Breast epithelium (tissue), 4 donors: Measurements from ENCODE around the gene STXBP2. TPM values are rescaled to one million over a fixed set of nuclear protein-coding genes. Genes with fewer than 3 reads are reported as not detected.

ENCODE experiments used
- DNase-seq, 2 donors: peaks; one replicate each; pipeline ENCODE4 v3.0.0-alpha.2; 2019; ENCODE audit warnings: low spot score in 2 of 2
- H3K27ac ChIP-seq, 2 donors: fragments of 200-600 bp; sonication (generic) in 1 of 2; one replicate each; pipeline ENCODE4 v1.5.1; 2016 to 2019; ENCODE audit warnings: mild to moderate bottlenecking in 1 of 2
- H3K27me3 ChIP-seq, 2 donors: fragments of 200-600 bp; sonication (generic) in 1 of 2; one replicate each; pipeline versions ENCODE4 v1.5.1 to v1.6.0; 2017 to 2019; ENCODE audit warnings: control low read depth in 1 of 2, mild to moderate bottlenecking in 1 of 2
- H3K36me3 ChIP-seq: fragments of 200-600 bp; one replicate; pipeline ENCODE4 v1.5.1; 2019
- H3K4me1 ChIP-seq, 2 donors: fragments of 200-600 bp; sonication (generic); one replicate each; pipeline ENCODE4 v1.5.1; 2016 to 2019; ENCODE audit warnings: control low read depth in 1 of 2
- H3K4me3 ChIP-seq, 3 donors: fragments of 200-600 bp; sonication (generic); 1 replicate in 2 of 3; 2 replicates in 1 of 3; pipeline ENCODE4 v1.5.1; 2016 to 2019; ENCODE audit warnings: mild to moderate bottlenecking in 3 of 3, moderate library complexity in 2 of 3
- H3K9me3 ChIP-seq, 2 donors: fragments of 200-600 bp; sonication (generic) in 1 of 2; one replicate each; pipeline ENCODE4 v1.5.1; 2016 to 2019; ENCODE audit warnings: control low read depth in 1 of 2
- POLR2A ChIP-seq: fragments of 450-650 bp; IDR thresholded peaks from one replicate; pipeline ENCODE4 v1.6.1; 2016; ENCODE audit warnings: antibody characterized with exemption, mild to moderate bottlenecking, moderate library complexity
- POLR2AphosphoS5 ChIP-seq, 3 donors: sonication (generic); formaldehyde crosslinking; IDR thresholded peaks; one replicate each; pipeline ENCODE4 v1.6.1; 2017; ENCODE audit warnings: antibody characterized with exemption in 3 of 3
- intact Hi-C: fragments of 100-400 bp; cut with DNase I; formaldehyde crosslinking; loops from one replicate; pipeline ENCODE4 v1.15.1; 2023; ENCODE audit warnings: low total_unique reads
- total RNA-seq, 3 donors: library from RNA; depleted of rRNA; stranded (reverse); fragments of >200 nt; gene quantifications; one replicate each; pipeline ENCODE4 v1.1.0, GENCODE V29; 2016
- TF ChIP-seq, protein P1 (sequence below), 3 donors: fragments of 450-650 bp; IDR thresholded peaks; one replicate each; pipeline ENCODE4 v1.5.1; 2016 to 2017; ENCODE audit warnings: antibody characterized with exemption in 3 of 3, mild to moderate bottlenecking in 3 of 3, moderate library complexity in 3 of 3

The STXBP2 gene
- total RNA-seq, 3 donors from 2014 or later, result 15.4 to 55.3 (median 37.0) TPM

DNA sequence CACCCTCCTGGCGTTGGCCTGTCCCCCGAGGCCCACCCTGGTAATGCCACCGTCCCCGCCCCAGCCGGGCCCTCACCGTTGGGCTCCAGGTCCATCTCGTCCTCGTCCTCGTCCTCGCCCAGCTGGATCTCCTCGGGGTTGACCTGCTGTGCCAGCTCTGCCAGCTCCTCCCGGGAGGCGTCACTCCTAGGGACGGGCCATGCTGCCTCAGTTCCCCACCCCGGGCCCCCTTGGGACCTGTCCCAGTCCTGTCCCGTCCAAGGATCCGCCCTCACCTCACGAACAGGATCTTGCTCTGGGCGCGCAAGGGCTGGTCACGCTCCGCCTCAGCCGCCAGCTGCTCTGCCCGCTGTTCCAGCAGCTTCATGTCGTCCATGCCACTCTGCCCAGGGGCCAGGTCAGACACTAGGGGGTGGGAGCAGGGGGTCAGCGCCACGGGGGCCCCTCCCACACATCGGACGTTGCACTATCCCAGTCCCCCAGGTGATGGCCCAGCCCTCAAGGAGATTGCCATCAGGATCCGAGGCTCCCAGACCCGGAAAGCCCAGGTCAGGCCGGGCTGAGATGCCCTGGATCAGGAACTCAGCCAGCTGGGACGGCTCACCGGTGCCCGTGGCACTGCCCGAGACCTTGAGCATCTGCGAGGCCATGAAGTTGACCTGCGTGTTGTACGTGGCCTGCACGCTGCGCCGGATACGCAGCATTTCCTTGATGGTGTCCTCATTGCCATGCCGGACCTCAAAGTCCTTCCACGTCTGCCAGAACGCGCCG, 17.1 kb upstream of the STXBP2 start:
- Histone ChIP-seq H3K36me3 (peaks cover 8% of the 10 kb centered on the region), H3K27me3 (no peaks in the 10 kb centered on the region), H3K9me3 (no peaks in the 10 kb centered on the region), H3K27ac (peak overlapping the region; percentile 90 to 94), H3K4me3 (peak overlapping the region in 2 of 3 donors; percentile 12 to 22), H3K4me1 (peaks cover 0 to 14% of the 10 kb centered on the region in 2 donors)
- peak; percentile 80 to 89 for DNase-seq
- intact Hi-C loops, result no loop called here
- TF ChIP-seq, protein P1, sequence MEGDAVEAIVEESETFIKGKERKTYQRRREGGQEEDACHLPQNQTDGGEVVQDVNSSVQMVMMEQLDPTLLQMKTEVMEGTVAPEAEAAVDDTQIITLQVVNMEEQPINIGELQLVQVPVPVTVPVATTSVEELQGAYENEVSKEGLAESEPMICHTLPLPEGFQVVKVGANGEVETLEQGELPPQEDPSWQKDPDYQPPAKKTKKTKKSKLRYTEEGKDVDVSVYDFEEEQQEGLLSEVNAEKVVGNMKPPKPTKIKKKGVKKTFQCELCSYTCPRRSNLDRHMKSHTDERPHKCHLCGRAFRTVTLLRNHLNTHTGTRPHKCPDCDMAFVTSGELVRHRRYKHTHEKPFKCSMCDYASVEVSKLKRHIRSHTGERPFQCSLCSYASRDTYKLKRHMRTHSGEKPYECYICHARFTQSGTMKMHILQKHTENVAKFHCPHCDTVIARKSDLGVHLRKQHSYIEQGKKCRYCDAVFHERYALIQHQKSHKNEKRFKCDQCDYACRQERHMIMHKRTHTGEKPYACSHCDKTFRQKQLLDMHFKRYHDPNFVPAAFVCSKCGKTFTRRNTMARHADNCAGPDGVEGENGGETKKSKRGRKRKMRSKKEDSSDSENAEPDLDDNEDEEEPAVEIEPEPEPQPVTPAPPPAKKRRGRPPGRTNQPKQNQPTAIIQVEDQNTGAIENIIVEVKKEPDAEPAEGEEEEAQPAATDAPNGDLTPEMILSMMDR (IDR thresholded peaks at IDR 0.05), result peak in 1 of 3 donors; percentile 21
- TF ChIP-seq POLR2AphosphoS5 (IDR thresholded peaks at IDR 0.05) (no peak), POLR2A (no peak)

DNA sequence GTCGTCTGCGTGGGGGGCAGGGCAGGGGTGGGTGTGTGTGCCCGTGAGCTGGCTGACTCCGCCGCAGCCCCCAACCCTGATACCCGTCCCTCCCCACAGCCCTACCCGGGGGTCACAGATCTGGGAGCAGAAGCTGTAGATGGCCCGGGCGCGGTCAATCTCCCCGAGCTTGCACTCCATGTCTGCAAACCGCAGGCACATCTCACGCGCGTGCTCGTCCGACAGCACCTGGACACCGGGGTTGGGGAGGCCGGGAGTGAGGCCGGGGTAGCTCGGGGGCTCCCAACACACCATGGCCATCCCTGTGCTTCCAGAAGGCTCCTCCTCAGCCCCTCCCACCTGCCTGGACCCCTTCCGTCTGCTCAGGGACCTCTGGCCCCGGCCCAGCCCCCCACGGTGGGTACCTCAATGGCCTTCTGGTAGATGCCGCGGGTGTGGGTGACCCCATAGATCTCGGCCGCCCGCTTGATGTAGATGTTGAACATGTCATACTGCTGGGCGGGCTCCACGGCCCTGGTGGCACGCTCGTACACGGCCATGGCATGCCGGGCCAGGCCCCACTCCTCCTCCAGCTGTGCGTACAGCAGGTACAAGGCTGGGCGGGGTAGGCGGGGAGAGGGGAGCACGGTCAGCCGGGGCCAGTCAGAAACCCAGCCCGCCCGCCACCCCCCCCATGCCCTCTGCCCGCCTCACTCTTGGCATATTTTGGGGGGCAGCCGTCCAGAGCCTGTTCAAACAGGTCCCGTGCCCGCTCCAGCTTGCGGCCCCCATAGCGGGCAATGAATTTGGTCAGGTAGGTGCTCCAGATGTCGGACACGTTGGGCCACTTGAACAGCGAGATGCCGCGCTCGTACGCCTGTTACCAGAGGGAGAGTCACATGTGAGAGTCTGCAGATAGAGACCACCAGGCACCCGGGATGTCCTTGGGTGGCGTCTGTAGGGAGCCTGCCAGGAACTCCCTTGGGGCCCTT, 16.2 kb upstream of the STXBP2 start:
- DNase-seq, result no peak
- Histone ChIP-seq H3K36me3 (peaks cover 8% of the 10 kb centered on the region), H3K4me3 (no peak overlapping the region), H3K27ac (peak overlapping the region; percentile 90 to 94), H3K4me1 (peaks cover 0 to 14% of the 10 kb centered on the region in 2 donors), H3K9me3 (no peaks in the 10 kb centered on the region), H3K27me3 (no peaks in the 10 kb centered on the region)
- TF ChIP-seq, protein P1 (IDR thresholded peaks at IDR 0.05), result no peak
- no peak for TF ChIP-seq POLR2AphosphoS5 (IDR thresholded peaks at IDR 0.05)
- intact Hi-C loops, result no loop called here

DNA sequence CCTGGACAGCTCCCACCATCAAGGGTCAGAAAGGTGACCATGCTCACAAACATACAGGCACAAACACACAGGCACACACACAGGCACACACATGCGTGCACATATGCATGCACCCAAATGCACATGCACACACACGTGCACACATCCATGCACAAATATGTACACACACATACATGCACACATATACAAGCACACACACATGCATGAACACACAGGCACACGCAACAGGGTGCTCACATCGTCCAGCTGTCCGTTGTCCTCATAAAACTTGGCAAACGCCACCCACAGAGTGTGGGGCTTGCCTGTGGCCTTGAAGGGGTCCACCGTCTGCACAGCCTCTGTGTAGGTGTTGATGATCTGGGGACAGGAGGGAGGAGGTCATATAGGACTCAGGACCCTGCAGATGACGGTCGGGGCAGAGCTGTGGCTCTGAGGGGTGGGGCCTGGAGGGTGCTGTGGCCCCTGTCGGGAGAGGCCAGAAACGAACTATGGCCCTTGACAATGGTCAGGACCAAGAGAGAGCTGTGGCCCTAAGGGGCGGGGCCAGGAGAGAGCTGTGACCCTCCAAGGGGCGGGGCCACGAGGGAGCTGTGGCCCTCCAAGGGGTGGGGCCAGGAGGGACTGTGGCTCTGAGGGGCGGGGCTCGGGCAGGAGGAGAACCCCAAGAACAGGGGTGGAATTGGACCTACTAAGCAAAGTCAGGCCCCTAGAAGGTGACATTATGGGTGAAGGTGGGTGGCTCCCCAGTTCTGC, 13.8 kb upstream of the STXBP2 start:
- H3K4me3 ChIP-seq, result no peak overlapping the region
- H3K4me1 ChIP-seq, result peaks cover 0 to 18% of the 10 kb centered on the region in 2 donors
- H3K9me3 ChIP-seq, result no peaks in the 10 kb centered on the region
- TF ChIP-seq POLR2A, result no peak
- H3K27me3 ChIP-seq, result no peaks in the 10 kb centered on the region
- no peak for DNase-seq
- intact Hi-C loops, result loop anchor here (1.0 kb wide), 1 partner anchor 33 kb away; no protein-coding TSS in a partner anchor
- no peak overlapping the region for H3K27ac ChIP-seq
- peaks cover 8% of the 10 kb centered on the region for H3K36me3 ChIP-seq

DNA sequence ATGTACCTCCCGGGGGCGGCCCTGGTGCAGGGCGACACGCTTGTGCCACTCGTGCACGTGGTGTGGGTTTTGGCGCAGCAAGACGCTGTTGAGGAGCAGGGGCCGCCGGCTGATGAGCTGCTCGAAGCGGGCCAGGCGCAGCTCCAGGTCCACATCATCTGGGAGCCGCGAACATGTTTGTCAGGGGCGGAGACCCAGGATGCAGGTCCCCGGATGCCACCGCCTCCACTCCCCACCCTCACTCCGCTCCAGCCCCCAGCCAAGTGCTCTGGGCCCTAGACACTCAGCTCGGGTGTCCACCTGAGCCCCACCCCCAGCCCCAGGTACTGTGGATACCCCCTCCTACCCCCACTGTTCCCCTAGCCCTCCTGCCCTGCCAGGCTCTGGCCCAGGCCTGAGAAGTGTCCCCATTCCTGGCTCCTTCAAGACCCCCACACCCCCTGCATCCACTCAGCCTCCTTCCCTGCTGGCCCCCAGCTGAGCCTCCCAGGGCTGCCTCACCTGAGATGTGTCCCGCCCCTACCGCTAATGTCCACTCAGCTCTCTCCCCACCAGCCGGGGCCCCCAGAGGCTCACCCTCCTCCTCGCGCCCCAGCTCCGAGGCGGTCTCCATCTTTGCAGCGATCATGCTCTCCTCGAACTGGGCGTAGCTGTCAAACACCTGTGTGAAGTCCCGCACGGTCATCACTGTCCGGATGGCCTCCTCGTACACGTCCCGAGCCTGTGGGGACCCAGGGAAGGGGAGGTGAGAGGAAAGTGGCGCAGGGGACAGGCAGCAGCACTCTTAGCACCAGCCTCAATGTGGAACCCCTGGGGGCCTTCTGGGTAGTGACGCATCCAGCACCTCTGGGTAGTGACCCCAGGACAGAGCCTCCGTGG, 12.9 kb upstream of the STXBP2 start:
- no peaks in the 10 kb centered on the region for H3K9me3 ChIP-seq
- no peak overlapping the region for H3K27ac ChIP-seq
- TF ChIP-seq POLR2A (no peak), POLR2AphosphoS5 (IDR thresholded peaks at IDR 0.05) (no peak)
- TF ChIP-seq, protein P1 (IDR thresholded peaks at IDR 0.05), result no peak
- no peaks in the 10 kb centered on the region for H3K27me3 ChIP-seq
- no peak overlapping the region for H3K4me3 ChIP-seq
- H3K36me3 ChIP-seq, result peaks cover 8% of the 10 kb centered on the region
- peaks cover 0 to 22% of the 10 kb centered on the region in 2 donors for H3K4me1 ChIP-seq
- intact Hi-C loops, result no loop called here
- no peak for DNase-seq
